GM23248 (cell line): ENCODE measurements around the gene CHKB.

Experiments used
- EZH2 ChIP-seq: fragments of 200-600 bp; sonication (generic); IDR thresholded peaks from 2 replicates; pipeline ENCODE4 v1.6.1; 2018; ENCODE audit warnings: antibody characterized with exemption, mild to moderate bottlenecking; ENCODE audit not compliant: insufficient read depth, poor library complexity, severe bottlenecking
- EZH2phosphoT487 ChIP-seq: fragments of 200-600 bp; sonication (generic); IDR thresholded peaks from 2 replicates; pipeline ENCODE4 v1.6.1; 2018; ENCODE audit warnings: antibody characterized with exemption, moderate library complexity, mild to moderate bottlenecking, low read depth; ENCODE audit not compliant: insufficient read depth

GRCh38 chr22:50620593-50621355, 38.1 kb upstream of the CHKB start:
- TF ChIP-seq EZH2 = no peak
- no peak for TF ChIP-seq EZH2phosphoT487
